ENCODE results near the gene CFAP77.
A peak's percentile ranks its signal among the peaks of the same experiment; 100 is the strongest.
"Not testable (repeated sequence)": the region's sequence is repeated elsewhere in the genome, so short reads cannot be mapped to it uniquely, and the experiment has no call there.

The CFAP77 gene

GRCh38 chr9:132547052-132547431 is 137.0 kb downstream of the CFAP77 start:
- FAIRE-seq (no peak), DNase-seq (ENCODE audit: low spot score) (no peak)

GRCh38 chr9:132547436-132547835 is 137.4 kb downstream of the CFAP77 start:
- no peak for FAIRE-seq

GRCh38 chr9:132547976-132548730 is 138.1 kb downstream of the CFAP77 start:
- FAIRE-seq (no peak), DNase-seq (ENCODE audit: low spot score) (no peak)

More at GRCh38 chr9:132547436-132547835, 137.4 kb downstream of the CFAP77 start:
- no peak for DNase-seq (ENCODE audit: low spot score)

GRCh38 chr9:132548751-132549640 is 139.0 kb downstream of the CFAP77 start:
- DNase-seq (ENCODE audit: low spot score) (peak; percentile 33), FAIRE-seq (no peak)

- no peak for FAIRE-seq
These were observed 141.5 kb downstream of the CFAP77 start for GRCh38 chr9:132551556-132551955.

GRCh38 chr9:132552041-132552440 is 142.0 kb downstream of the CFAP77 start:
- no peak for DNase-seq (ENCODE audit: low spot score)
- no peak for FAIRE-seq

More at GRCh38 chr9:132551556-132551955, 141.5 kb downstream of the CFAP77 start:
- no peak for DNase-seq (ENCODE audit: low spot score)

GRCh38 chr9:132554755-132555154 is 144.7 kb downstream of the CFAP77 start:
- FAIRE-seq (no peak), DNase-seq (ENCODE audit: low spot score) (no peak)

GRCh38 chr9:132555528-132555927 is 145.5 kb downstream of the CFAP77 start:
- DNase-seq (ENCODE audit: low spot score) (no peak), FAIRE-seq (no peak)

- no peak for DNase-seq (ENCODE audit: low spot score)
- no peak for FAIRE-seq
These were observed 146.2 kb downstream of the CFAP77 start for GRCh38 chr9:132556235-132556634.

GRCh38 chr9:132556714-132557113 is 146.7 kb downstream of the CFAP77 start:
- no peak for DNase-seq (ENCODE audit: low spot score)
- FAIRE-seq = no peak

- DNase-seq (ENCODE audit: low spot score) = no peak
- no peak for FAIRE-seq
These were observed 147.1 kb downstream of the CFAP77 start for GRCh38 chr9:132557159-132557558.

GRCh38 chr9:132559711-132560110 is 149.7 kb downstream of the CFAP77 start:
- no peak for FAIRE-seq
- no peak for DNase-seq (ENCODE audit: low spot score)

GRCh38 chr9:132560616-132561202 is 150.7 kb downstream of the CFAP77 start:
- FAIRE-seq (no peak), DNase-seq (ENCODE audit: low spot score) (no peak)

- no peak for FAIRE-seq
- DNase-seq (ENCODE audit: low spot score) = no peak
These were observed 152.2 kb downstream of the CFAP77 start for GRCh38 chr9:132562306-132562573.

GRCh38 chr9:132564526-132564925 is 154.5 kb downstream of the CFAP77 start:
- FAIRE-seq (no peak), DNase-seq (ENCODE audit: low spot score) (no peak)

- DNase-seq (ENCODE audit: low spot score); FAIRE-seq: not testable (repeated sequence)
These were observed 158.8 kb downstream of the CFAP77 start for GRCh38 chr9:132568787-132569186.

GRCh38 chr9:132571806-132572600 is 162.0 kb downstream of the CFAP77 start:
- FAIRE-seq (no peak), DNase-seq (ENCODE audit: low spot score) (no peak)

- DNase-seq (ENCODE audit: low spot score) (no peak), FAIRE-seq (no peak)
These were observed 162.9 kb downstream of the CFAP77 start for GRCh38 chr9:132572921-132573320.

GRCh38 chr9:132575005-132575609 is 165.1 kb downstream of the CFAP77 start:
- peak; percentile 57 for DNase-seq (ENCODE audit: low spot score)
- FAIRE-seq = no peak

GRCh38 chr9:132575811-132576210 is 165.8 kb downstream of the CFAP77 start:
- no peak for DNase-seq (ENCODE audit: low spot score)

GRCh38 chr9:132577119-132577518 is 167.1 kb downstream of the CFAP77 start:
- no peak for FAIRE-seq
- DNase-seq (ENCODE audit: low spot score) = no peak

More at GRCh38 chr9:132575811-132576210, 165.8 kb downstream of the CFAP77 start:
- FAIRE-seq = no peak

All from RCC 7860 (cell line).